Ascending aorta (tissue), 2 donors: Measurements from ENCODE around the gene LRRC3B. TPM values are rescaled to one million over a fixed set of nuclear protein-coding genes. Genes with fewer than 3 reads are reported as not detected.
A peak's percentile ranks its signal among the peaks of the same experiment; 100 is the strongest.

ENCODE experiments used
- DNase-seq, 2 donors: peaks; one replicate each; pipeline ENCODE4 v3.0.0-alpha.2; 2019; ENCODE audit warnings: low spot score in 2 of 2
- H3K27ac ChIP-seq, 2 donors: fragments of 200-600 bp; sonication (generic); one replicate each; pipeline ENCODE4 v1.5.1; 2016 to 2017; ENCODE audit warnings: mild to moderate bottlenecking in 1 of 2
- H3K27me3 ChIP-seq: fragments of 200-600 bp; sonication (generic); one replicate; pipeline ENCODE4 v1.5.1; 2017
- H3K36me3 ChIP-seq, 2 donors: fragments of 200-600 bp; sonication (generic); one replicate each; pipeline ENCODE4 v1.5.1; 2016
- H3K4me1 ChIP-seq, 2 donors: fragments of 200-600 bp; sonication (generic); one replicate each; pipeline ENCODE4 v1.5.1; 2016 to 2017; ENCODE audit warnings: mild to moderate bottlenecking in 1 of 2
- H3K4me3 ChIP-seq, 2 donors: fragments of 200-600 bp; sonication (generic); one replicate each; pipeline ENCODE4 v1.5.1; 2016 to 2017; ENCODE audit warnings: mild to moderate bottlenecking in 1 of 2
- H3K9me3 ChIP-seq, 2 donors: fragments of 200-600 bp; sonication (generic); one replicate each; pipeline ENCODE4 v1.5.1; 2016
- CTCF ChIP-seq, 3 experiments: fragments of 200-600 bp in 2 of 3; fragments of 450-650 bp in 1 of 3; sonication (generic) in 2 of 3; IDR thresholded peaks; one replicate each; pipeline ENCODE4 v1.5.1; 2016 to 2019; ENCODE audit warnings: antibody characterized with exemption in 3 of 3, mild to moderate bottlenecking in 1 of 3, moderate library complexity in 1 of 3
- intact Hi-C: fragments of 100-400 bp; cut with DNase I; formaldehyde crosslinking; loops from one replicate; pipeline ENCODE4 v1.15.1; 2023
- total RNA-seq: library from RNA; depleted of rRNA; stranded (reverse); fragments of >200 nt; gene quantifications from one replicate; pipeline ENCODE4 v1.1.0, GENCODE V29; 2016

LRRC3B gene
- total RNA-seq, 1 donor from 2014 or later = not detected

GRCh38 chr3:26712211-26713026, 89.8 kb downstream of the LRRC3B start:
- Histone ChIP-seq H3K27me3 (no peaks in the 10 kb centered on the region), H3K27ac (no peak overlapping the region), H3K4me1 (no peaks in the 10 kb centered on the region), H3K36me3 (no peaks in the 10 kb centered on the region), H3K9me3 (no peaks in the 10 kb centered on the region), H3K4me3 (no peak overlapping the region)
- intact Hi-C loops = loop anchor here (5.0 kb wide), 2 partner anchors 870 to 1065 kb away; no protein-coding TSS in a partner anchor
- no peak for DNase-seq
- TF ChIP-seq CTCF (IDR thresholded peaks at IDR 0.05) = peak; percentile 12 to 62 (median 62)

DNA sequence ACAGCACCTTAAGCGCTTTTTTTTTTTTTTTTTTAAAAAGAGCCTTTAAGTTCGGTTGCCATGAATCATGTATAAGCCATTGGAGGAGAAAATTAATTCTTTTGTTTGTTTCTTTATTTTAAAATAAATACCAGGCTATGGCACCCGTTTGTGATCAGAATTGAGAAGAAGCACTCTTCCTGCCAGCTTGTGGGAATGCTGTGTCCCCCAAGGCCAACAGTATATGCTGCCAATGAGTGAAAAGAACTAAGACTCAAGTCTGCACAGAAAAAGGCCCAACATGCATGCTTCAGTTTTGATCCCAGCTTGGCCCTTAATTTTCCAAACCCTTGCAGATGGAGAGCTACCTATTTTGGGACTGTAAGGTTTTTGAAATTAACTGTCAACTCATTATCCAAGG, 90.5 kb downstream of the LRRC3B start:
- Histone ChIP-seq H3K27ac (no peak overlapping the region), H3K4me3 (no peak overlapping the region), H3K4me1 (no peaks in the 10 kb centered on the region), H3K27me3 (no peaks in the 10 kb centered on the region), H3K36me3 (no peaks in the 10 kb centered on the region), H3K9me3 (no peaks in the 10 kb centered on the region)
- no peak for TF ChIP-seq CTCF (IDR thresholded peaks at IDR 0.05)
- DNase-seq = no peak
- intact Hi-C loops = loop anchor here (5.0 kb wide), 2 partner anchors 871 to 1066 kb away; no protein-coding TSS in a partner anchor

- Histone ChIP-seq H3K4me3 (no peak overlapping the region), H3K4me1 (no peaks in the 10 kb centered on the region), H3K27me3 (no peaks in the 10 kb centered on the region), H3K9me3 (no peaks in the 10 kb centered on the region), H3K36me3 (no peaks in the 10 kb centered on the region), H3K27ac (no peak overlapping the region)
- no peak for DNase-seq
- intact Hi-C loops = loop anchor here (5.0 kb wide), 2 partner anchors 872 to 1067 kb away; no protein-coding TSS in a partner anchor
- TF ChIP-seq CTCF (IDR thresholded peaks at IDR 0.05) = no peak
These were observed 91.9 kb downstream of the LRRC3B start for GRCh38 chr3:26714485-26714884.

DNA sequence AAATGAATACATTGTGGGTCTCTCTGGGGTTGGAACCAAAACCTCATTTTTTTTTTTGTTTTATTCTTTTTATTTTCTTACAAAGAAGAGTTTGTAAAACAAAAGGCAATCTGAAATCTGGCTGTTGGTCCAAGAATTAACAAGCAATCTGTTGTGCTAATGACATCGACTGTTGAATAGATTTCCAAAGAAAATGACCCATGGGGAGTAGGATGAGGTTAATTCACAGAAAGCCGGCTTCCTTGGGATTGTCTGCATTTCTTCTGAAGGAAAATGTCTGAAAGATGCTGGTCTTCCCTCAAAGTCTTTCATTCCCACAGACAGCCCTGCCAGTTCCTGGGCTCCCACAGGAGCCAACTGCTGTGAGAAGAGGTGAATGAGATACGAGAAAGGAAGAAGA, 92.9 kb downstream of the LRRC3B start:
- intact Hi-C loops = no loop called here
- TF ChIP-seq CTCF (IDR thresholded peaks at IDR 0.05) = no peak

GRCh38 chr3:26718315-26718714, 95.7 kb downstream of the LRRC3B start:
- TF ChIP-seq CTCF (IDR thresholded peaks at IDR 0.05) = no peak
- intact Hi-C loops = no loop called here
- H3K36me3 ChIP-seq = no peaks in the 10 kb centered on the region

More for the DNA sequence above, 92.9 kb downstream of the LRRC3B start:
- Histone ChIP-seq H3K36me3 (no peaks in the 10 kb centered on the region), H3K9me3 (no peaks in the 10 kb centered on the region), H3K27me3 (no peaks in the 10 kb centered on the region), H3K4me3 (no peak overlapping the region), H3K4me1 (no peaks in the 10 kb centered on the region), H3K27ac (no peak overlapping the region)
- DNase-seq = no peak

More at GRCh38 chr3:26718315-26718714, 95.7 kb downstream of the LRRC3B start:
- Histone ChIP-seq H3K27me3 (no peaks in the 10 kb centered on the region), H3K27ac (no peak overlapping the region), H3K4me1 (no peaks in the 10 kb centered on the region), H3K4me3 (no peak overlapping the region), H3K9me3 (no peaks in the 10 kb centered on the region)
- no peak for DNase-seq
